ENCODE results near the gene SEZ6L.

DNA sequence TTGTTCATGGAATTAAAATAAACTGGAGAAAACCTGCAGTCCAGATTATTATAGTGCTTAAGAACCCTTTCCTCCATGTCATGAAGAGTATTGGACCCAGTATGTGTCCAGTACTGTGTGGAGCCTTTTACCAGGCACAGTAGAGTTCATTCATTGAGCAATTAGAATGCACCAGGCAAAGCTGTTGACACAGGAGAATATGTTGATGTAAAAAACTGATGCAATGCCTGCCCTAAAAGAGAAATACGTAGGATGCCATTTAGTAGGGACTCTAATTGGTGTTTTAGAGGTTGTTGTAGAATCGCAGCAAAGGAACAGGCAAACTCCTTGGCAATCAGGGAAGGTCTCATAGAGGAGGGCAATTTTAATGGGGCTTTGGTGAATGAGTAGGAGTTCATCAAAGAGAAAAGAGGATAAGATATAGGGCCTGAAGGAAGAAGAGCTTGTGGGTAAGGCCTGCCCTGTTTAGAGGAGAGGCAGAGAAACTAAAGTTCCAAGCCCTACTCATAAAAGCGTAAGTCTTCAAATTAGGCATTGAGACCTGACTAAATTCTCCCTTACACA, 126.4 kb downstream of the SEZ6L start:
- TF ChIP-seq GATA2 (IDR thresholded peaks at IDR 0.05; ENCODE audit: low read depth, low read length) (no peak), GATA3 (IDR thresholded peaks at IDR 0.05; ENCODE audit: low read depth, low read length) (no peak)

All from SH-SY5Y (cell line).